Measurements from ENCODE around the gene OPRL1. TPM values are rescaled to one million over a fixed set of nuclear protein-coding genes. Genes with fewer than 3 reads are reported as not detected.
A peak's percentile ranks its signal among the peaks of the same experiment; 100 is the strongest.

The OPRL1 gene
- total RNA-seq, 4 donors from 2014 or later: 0.45 to 0.68 (median 0.52) TPM

DNA sequence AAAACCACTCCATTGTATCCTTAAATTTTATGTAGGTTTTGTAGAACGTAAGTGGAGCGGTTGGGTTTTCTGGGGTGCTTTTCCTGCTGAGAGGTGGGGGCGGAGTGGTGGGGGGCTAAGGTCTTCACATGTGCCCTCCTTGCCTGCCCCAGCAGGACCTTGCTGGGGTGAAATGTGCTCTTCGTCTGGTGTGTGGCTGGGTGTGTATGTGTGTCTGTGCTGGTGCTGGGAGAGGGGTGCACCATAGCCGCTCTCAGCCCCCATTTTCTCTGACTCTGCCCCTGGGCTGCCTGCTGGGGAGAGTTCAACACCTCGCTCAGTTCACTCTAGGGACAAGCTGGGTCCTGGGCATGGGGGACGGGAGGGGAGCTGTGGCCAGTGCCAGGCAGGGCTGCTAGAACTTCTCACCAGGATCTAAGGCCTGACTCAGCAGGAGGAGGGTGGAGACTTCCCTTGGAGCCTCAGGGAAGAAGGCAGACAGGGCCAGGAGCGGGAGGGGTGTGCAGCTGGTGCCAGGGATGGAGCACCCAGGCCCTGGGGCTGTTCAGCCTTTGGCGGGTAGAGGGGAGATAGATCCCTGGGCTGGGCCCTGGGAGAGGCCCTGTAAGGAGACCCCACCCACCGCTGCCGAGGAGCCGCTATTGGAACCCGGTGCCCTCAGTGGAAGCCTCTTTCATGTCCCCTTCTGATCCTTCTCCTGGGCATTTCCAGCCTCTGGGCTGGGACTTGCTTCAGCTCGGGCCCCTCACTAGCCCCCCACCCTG lies 35.2 kb upstream of the OPRL1 start:
- no peaks in the 10 kb centered on the region for H3K9me3 ChIP-seq
- 80% methylated on average over 3 of the region's 14 CpGs for WGBS
- H3K27me3 ChIP-seq: peaks cover 63% of the 10 kb centered on the region
- H3K4me1 ChIP-seq: peaks cover 53% of the 10 kb centered on the region
- no peak overlapping the region for H3K4me3 ChIP-seq
- no peak for DNase-seq (ENCODE audit: low spot score in 2 of 2)
- TF ChIP-seq EP300 (IDR thresholded peaks at IDR 0.05) (no peak), POLR2A (IDR thresholded peaks at IDR 0.05) (no peak), POLR2AphosphoS5 (IDR thresholded peaks at IDR 0.05) (no peak)
- TF ChIP-seq, protein P1, sequence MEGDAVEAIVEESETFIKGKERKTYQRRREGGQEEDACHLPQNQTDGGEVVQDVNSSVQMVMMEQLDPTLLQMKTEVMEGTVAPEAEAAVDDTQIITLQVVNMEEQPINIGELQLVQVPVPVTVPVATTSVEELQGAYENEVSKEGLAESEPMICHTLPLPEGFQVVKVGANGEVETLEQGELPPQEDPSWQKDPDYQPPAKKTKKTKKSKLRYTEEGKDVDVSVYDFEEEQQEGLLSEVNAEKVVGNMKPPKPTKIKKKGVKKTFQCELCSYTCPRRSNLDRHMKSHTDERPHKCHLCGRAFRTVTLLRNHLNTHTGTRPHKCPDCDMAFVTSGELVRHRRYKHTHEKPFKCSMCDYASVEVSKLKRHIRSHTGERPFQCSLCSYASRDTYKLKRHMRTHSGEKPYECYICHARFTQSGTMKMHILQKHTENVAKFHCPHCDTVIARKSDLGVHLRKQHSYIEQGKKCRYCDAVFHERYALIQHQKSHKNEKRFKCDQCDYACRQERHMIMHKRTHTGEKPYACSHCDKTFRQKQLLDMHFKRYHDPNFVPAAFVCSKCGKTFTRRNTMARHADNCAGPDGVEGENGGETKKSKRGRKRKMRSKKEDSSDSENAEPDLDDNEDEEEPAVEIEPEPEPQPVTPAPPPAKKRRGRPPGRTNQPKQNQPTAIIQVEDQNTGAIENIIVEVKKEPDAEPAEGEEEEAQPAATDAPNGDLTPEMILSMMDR (IDR thresholded peaks at IDR 0.05): no peak
- no peaks in the 10 kb centered on the region for H3K36me3 ChIP-seq
- peak overlapping the region; percentile 10 for H3K27ac ChIP-seq

DNA sequence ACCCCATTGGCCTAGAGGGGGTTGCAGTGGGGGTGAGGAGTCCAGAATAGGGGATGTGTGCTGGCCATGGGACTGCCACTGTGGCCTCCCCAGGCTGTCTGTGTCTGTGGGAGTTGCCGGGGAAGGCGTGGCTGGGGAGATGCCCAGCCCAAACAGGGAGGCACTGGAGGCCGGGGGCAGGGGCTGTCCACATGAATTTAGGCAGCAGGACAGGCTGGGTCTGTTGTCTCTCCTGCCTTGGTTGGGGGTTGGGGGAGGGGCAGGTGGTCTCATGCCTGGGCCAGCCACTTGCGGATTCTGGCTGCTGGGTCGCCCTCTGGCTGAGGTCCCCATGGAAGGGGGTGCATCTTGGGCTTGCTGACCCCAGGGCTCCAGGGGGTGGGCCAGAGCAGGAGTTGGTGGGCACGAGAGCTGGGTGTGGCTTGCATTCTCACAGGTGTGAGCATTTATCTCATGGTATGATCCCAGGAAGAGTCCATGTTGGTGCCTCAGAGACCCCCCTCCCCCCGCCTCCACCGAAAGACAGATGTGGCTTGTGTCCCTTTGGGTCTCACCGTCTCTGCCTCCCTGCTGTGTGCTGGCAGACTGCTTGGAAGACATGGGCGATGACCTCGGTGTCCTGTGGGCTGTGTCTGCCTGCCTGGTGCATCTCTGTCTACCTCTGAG lies 34.4 kb upstream of the OPRL1 start:
- peak overlapping the region; percentile 43 for H3K4me3 ChIP-seq

DNA sequence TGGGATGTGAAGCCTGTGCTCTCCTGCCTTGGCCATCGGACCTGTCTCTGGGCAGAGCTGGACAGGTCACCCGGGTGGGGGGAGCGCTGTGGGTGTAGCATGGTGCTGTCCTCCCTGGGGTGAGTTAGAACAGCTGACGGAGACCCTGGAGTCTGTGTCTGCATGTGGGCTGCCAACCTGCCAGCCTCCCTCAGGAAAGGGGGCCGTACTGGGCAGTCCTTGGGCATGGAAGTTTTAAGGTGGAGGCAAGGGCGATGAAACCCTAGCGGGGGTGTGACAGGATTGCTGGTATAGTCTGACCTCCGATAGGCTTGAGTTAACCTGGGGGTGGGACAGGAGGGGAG lies 32.9 kb upstream of the OPRL1 start:
- Histone ChIP-seq H3K27ac (no peak overlapping the region), H3K4me3 (peak overlapping the region; percentile 43), H3K4me1 (peaks cover 38% of the 10 kb centered on the region), H3K36me3 (no peaks in the 10 kb centered on the region), H3K27me3 (peaks cover 71% of the 10 kb centered on the region), H3K9me3 (no peaks in the 10 kb centered on the region)
- 79% methylated on average over 8 of the region's 8 CpGs for WGBS
- DNase-seq (ENCODE audit: low spot score in 2 of 2): no peak
- TF ChIP-seq POLR2A (IDR thresholded peaks at IDR 0.05): no peak
- TF ChIP-seq, protein P1 (IDR thresholded peaks at IDR 0.05): no peak
- TF ChIP-seq POLR2AphosphoS5 (IDR thresholded peaks at IDR 0.05): no peak
- TF ChIP-seq EP300 (IDR thresholded peaks at IDR 0.05): no peak

More for the DNA sequence above, 34.4 kb upstream of the OPRL1 start:
- Histone ChIP-seq H3K9me3 (no peaks in the 10 kb centered on the region), H3K27ac (no peak overlapping the region), H3K36me3 (no peaks in the 10 kb centered on the region), H3K27me3 (peaks cover 65% of the 10 kb centered on the region), H3K4me1 (peaks cover 53% of the 10 kb centered on the region)
- DNase-seq (ENCODE audit: low spot score in 2 of 2): no peak
- 43% methylated on average over 6 of the region's 11 CpGs for WGBS
- TF ChIP-seq EP300 (IDR thresholded peaks at IDR 0.05) (no peak), POLR2A (IDR thresholded peaks at IDR 0.05) (no peak), POLR2AphosphoS5 (IDR thresholded peaks at IDR 0.05) (no peak)
- TF ChIP-seq, protein P1 (IDR thresholded peaks at IDR 0.05): no peak

DNA sequence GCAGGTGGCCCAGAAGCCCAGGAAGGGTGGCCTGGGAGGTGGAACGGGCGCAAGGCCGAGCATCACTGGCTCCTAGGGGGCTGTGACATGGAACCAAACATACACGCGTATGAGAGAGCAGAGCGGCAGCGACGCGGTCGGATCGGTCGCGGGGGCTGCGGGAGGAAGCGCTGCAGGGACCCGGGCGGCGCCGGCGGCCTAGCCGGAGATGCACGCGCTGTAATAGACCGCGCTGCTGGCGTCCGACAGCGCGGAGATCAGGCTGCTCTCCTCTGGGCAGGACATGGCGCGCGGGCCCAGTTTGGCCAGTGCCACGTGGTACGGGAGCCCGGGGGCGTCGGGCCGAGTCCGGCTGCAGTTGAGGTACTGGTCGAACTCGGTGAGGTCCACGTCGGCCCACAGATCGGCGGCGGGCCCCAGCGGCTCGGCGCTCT lies 31.9 kb upstream of the OPRL1 start:
- Histone ChIP-seq H3K4me1 (peaks cover 36% of the 10 kb centered on the region), H3K27ac (no peak overlapping the region), H3K36me3 (no peaks in the 10 kb centered on the region), H3K9me3 (no peaks in the 10 kb centered on the region), H3K27me3 (peaks cover 71% of the 10 kb centered on the region), H3K4me3 (peak overlapping the region; percentile 43)
- TF ChIP-seq POLR2A (IDR thresholded peaks at IDR 0.05) (no peak), EP300 (IDR thresholded peaks at IDR 0.05) (no peak), POLR2AphosphoS5 (IDR thresholded peaks at IDR 0.05) (no peak)
- TF ChIP-seq, protein P1 (IDR thresholded peaks at IDR 0.05): no peak
- 63% methylated on average over 2 of the region's 49 CpGs for WGBS
- no peak for DNase-seq (ENCODE audit: low spot score in 2 of 2)

DNA sequence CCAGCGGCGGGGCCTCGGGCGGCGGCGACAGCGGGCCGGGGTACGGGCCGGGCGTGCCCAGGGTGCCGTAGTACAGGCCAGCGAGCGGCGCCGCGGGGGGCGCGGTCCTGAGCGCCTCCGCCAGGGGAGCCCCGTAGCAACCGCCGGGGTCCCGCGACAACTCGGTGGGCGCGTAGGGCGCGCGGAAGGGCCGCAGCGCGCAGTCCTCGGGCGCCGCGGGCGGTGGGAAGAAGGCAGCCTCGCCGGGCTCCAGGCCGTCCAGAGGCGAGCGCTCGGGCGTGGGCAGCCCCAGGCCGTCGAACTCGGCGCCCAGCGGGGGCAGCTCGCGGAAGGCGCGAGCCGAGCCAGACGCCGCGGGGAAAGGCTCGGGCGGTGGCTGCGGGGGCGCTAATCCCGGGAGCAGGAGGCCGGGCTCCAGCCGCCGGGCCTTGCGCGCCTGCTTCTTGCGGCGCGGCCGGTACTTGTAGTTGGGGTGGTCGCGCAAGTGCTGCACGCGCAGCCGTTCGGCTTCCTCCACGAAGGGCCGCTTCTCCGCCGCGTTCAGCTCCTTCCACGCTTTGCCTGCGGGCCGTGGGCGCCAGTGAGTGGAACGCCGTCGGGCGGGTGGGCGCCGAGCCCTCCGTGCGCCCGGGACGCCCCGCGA lies 31.4 kb upstream of the OPRL1 start:
- Histone ChIP-seq H3K4me1 (peaks cover 41% of the 10 kb centered on the region), H3K4me3 (peak overlapping the region; percentile 43), H3K27ac (no peak overlapping the region), H3K36me3 (no peaks in the 10 kb centered on the region), H3K27me3 (peaks cover 71% of the 10 kb centered on the region), H3K9me3 (no peaks in the 10 kb centered on the region)
- TF ChIP-seq, protein P1 (IDR thresholded peaks at IDR 0.05): no peak
- TF ChIP-seq POLR2A (IDR thresholded peaks at IDR 0.05): no peak
- TF ChIP-seq POLR2AphosphoS5 (IDR thresholded peaks at IDR 0.05): no peak
- TF ChIP-seq EP300 (IDR thresholded peaks at IDR 0.05): no peak
- WGBS: no CpG with 5 or more reads among the region's 101 CpGs
- DNase-seq (ENCODE audit: low spot score in 2 of 2): no peak

All from suprapubic skin (tissue), 4 donors.